CD4-positive, alpha-beta T cell treated with Interleukin-4 for 4 hours (primary cell): ENCODE measurements around the gene P2RY14.

Source experiments
- DNase-seq: peaks from one replicate; pipeline ENCODE4 v3.0.0-alpha.2; 2020

The P2RY14 gene

GRCh38 chr3:151300539-151300938, 22.2 kb upstream of the P2RY14 start:
- no peak for DNase-seq

- DNase-seq: no peak
These were observed 20.7 kb upstream of the P2RY14 start for GRCh38 chr3:151299006-151299405.

- DNase-seq: no peak
These were observed 19.1 kb upstream of the P2RY14 start for GRCh38 chr3:151297429-151297828.

GRCh38 chr3:151296226-151296625, 17.9 kb upstream of the P2RY14 start:
- no peak for DNase-seq

- no peak for DNase-seq
These were observed 14.8 kb upstream of the P2RY14 start for GRCh38 chr3:151293127-151293526.

GRCh38 chr3:151290673-151291072, 12.3 kb upstream of the P2RY14 start:
- no peak for DNase-seq

- DNase-seq: no peak
These were observed 11.1 kb upstream of the P2RY14 start for GRCh38 chr3:151289445-151289844.

- DNase-seq: no peak
These were observed 7.6 kb upstream of the P2RY14 start for GRCh38 chr3:151285940-151286339.

- DNase-seq: peak; percentile 16
These were observed 5.6 kb upstream of the P2RY14 start for GRCh38 chr3:151283907-151284461.

GRCh38 chr3:151283387-151283786, 5.0 kb upstream of the P2RY14 start:
- peak; percentile 31 for DNase-seq

GRCh38 chr3:151282921-151283320, 4.6 kb upstream of the P2RY14 start:
- DNase-seq: peak; percentile 71

- DNase-seq: no peak
These were observed 3.5 kb upstream of the P2RY14 start for GRCh38 chr3:151281671-151282324.

GRCh38 chr3:151276687-151277042, 1.7 kb downstream of the P2RY14 start:
- DNase-seq: peak; percentile 63

- no peak for DNase-seq
These were observed 2.2 kb downstream of the P2RY14 start for GRCh38 chr3:151276038-151276686.

GRCh38 chr3:151275091-151275490, 3.3 kb downstream of the P2RY14 start:
- peak; percentile 10 for DNase-seq

GRCh38 chr3:151269631-151270030, 8.7 kb downstream of the P2RY14 start:
- no peak for DNase-seq

GRCh38 chr3:151268267-151269235, 9.8 kb downstream of the P2RY14 start:
- peak; percentile 22 for DNase-seq

- no peak for DNase-seq
These were observed 11.3 kb downstream of the P2RY14 start for GRCh38 chr3:151267066-151267465.

- peak; percentile 29 for DNase-seq
These were observed 12.5 kb downstream of the P2RY14 start for GRCh38 chr3:151265866-151266265.

- DNase-seq: no peak
These were observed 13.2 kb downstream of the P2RY14 start for GRCh38 chr3:151265166-151265565.

- no peak for DNase-seq
These were observed 13.7 kb downstream of the P2RY14 start for GRCh38 chr3:151264605-151265004.

GRCh38 chr3:151262871-151263525, 15.3 kb downstream of the P2RY14 start:
- DNase-seq: no peak

- no peak for DNase-seq
These were observed 18.7 kb downstream of the P2RY14 start for GRCh38 chr3:151259664-151260063.
